HG02884 (cell line): ENCODE results near the gene HIVEP3.

Source experiments
- ATAC-seq: cut with Tn5 transposase; IDR thresholded peaks from one replicate; pipeline ENCODE4 v1.9.1; 2021; ENCODE audit warnings: mild to moderate bottlenecking, moderate library complexity; ENCODE audit not compliant: unreplicated experiment

Gene HIVEP3

DNA sequence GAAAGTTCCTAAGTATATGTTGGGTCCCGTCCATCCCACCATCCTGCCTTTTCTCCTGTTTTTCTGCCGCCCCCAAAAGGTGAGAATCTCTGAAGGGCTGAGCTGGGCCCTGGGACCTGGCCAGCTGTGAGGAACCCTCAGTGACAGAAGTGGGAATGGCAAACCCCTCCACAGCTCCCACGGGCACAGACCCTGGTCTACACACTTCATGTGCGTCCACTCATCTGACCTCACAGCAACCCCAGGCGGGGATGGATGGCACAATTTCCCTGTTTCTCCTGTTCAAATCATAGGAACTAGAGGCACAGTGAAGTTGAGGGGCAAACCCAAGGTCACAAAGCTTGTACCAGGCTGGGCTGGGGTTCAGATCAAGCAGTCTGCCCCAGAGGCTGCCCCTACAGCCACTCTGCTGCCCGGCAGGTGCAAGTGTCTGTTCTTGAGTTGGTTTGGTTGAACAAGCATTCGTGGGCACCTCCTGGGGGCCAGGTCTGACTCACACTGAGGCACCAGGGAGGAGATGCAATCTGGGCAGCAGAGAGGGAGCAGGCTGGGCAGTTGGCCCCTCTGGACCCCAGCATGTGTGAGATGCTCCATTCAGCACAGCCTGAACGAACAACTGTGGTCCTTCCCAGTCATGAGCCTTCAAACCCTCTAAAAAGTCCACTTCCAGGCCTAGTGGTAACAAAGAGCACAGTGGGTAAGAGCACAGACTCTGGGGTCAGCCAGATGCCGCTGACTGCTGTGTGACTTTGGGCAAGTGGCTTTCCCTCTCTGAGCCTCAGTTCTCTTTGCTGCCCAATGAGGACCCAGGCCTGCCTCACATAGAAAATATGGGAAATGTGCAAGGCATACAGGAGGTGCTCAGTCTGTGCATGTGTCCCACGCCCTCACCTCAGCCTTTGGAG, 438.3 kb downstream of the HIVEP3 start:
- no peak for ATAC-seq

DNA sequence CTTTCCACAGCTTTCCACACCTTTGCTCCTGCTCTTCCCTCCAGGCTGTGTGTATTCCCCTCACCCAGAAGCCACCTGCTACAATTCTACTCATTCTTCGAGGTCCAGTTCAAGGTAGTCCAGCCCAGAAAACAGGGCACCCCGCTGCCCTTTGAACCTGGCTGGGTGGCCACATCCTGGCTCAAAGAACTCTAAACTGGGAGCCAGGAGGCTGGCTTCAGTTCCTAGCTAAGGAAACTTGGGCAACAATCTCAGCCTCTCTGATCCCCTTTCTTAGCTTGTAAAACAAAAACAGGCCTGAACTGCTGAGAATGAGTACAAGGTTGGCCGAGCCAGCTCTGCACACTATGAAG, 438.9 kb downstream of the HIVEP3 start:
- ATAC-seq, result no peak

DNA sequence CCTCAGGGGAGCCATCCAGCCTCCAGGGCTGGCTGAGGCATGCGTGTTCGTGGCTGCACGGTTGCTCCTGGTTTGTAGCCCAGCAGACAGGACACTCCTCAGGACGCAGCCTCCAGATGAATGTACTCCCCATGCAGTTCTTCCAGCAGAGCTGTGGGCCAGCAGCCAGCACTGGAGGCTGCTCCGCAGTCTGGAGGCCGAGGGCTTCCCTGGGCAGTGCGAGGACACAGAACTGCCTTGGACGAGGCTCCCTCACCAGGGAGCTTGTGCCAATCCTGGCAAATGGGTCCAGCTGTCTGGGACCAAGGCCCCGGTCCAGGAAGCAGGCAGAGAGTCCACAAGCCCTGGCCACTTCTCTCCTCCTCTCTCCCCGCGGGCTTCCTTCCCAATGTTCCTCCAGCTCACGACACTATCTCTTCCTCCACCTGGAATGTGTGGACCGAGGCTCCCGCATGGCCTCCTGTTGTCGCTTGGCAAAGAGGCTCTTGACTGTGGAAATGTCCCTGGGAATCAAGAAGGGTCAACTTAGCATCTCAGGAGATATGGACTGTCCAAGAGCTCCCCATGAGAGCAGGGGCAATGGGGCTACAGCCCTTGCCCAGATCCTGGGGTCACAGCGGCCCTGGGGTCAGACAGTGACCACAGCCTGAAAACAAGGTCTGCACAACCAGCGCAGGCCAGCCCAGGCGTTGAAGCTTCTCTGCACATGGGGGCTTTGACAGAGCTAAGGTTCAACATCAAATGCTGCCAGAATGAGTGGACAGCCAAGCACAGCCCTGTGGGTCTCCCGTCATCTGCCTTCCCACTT, 439.5 kb downstream of the HIVEP3 start:
- ATAC-seq, result no peak

DNA sequence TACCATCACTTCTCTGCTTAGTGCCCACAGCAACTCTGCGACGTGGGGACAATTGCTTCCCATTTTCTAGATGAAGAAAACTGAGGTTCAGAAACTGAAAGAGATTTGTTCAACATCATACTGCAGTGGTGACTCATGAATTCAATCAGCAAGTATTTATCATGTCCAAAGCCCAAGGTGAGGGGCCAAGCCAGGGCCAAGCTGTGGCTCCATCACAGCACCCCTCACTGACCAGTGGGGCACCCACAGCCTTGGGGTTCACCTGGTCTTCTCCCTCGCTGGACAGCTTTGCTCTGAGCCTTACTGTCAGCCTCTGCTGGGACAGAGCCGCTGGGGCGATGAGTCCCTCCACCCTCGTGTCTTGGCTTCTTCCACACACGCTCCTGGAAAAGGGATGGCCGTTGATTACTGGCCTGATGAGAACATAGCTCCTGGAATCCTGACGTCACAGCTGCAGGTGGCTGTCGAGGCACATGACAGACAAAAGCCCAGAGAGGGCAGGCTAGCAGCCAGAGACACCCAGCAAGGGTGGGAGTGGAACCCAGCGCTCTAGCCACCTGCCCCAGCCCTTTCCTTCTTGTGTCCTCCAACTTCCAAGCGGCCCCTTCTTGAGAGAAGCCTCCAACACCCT, 440.5 kb downstream of the HIVEP3 start:
- ATAC-seq, result no peak

DNA sequence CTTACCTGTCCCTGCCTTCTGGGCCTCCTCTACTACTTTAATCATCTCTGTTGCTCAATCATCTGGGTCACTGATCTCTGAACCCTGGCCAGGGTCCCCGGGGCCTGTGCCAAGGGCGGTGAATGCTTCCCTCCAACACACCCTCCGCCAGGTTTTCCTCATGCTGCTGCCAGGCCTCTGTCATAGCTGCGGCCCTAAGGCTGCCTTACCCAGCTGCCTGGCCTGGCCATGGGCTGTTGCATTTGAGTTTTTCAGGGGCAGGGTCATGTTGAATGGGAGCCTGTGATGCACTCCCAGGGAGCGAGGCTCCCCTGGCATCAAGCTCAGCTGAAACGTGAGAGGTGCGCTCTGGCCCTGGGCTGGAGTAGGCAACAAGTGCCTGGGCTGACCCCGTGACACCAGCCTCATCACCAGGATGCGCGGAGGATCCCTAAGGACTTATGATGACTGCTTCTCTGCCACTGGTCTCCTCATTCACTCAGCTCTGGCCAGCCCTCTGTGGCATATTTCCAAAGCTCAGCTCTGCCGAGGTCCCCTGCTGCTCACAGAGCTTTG, 441.8 kb downstream of the HIVEP3 start:
- ATAC-seq, result no peak

DNA sequence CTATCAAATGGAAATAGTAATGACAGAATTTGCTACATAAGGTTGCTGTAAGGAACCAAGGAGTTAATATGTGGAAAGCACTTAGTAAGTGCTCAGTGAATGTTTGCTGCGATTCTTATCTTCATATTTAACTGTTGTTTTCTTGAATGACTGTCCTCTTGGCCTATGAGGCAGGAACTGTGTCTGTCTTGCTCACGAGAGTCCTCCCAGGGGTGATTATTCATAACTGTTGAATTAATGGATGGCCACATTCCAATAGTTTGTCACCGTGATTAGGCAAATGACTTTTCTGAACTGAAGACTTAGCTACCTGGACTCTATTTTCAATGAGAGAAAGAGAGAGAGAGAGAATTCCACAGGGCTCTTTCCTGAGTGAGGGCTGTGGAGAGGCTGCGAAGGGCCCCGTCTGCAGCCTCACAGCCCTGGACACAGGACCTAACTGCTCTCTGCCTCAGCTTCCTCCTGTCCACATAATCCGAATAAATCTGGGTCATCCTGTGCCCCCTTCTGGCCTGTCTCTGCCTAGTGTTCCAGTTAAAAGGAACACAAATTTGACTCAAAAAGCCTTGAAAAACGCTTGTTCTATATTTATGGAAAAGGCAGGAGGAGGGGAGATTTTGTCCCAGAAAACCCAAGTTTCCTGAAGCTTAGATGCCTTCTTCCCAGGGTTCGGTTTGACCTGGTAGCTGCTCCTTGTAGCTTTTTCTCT, 442.7 kb downstream of the HIVEP3 start:
- ATAC-seq, result no peak

DNA sequence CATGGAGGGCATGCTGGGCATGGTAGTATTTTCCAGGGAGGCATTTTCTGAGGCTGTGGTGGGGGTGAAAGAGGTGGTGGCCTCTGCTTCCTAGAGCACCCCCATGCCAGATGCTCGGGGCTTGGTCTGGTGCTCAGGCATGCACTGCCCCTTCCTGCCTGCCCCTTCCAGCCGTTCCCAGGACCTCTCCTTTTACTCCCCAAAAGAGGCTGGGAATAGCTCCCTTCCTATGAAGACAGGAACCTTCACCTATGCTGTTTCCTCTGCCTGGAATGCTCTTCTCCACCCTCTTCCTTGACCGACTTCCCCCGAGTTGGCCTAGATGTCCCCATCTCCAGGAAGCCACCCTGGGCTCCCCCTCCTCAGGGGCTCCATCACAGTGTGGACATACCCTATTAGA, 443.4 kb downstream of the HIVEP3 start:
- no peak for ATAC-seq

DNA sequence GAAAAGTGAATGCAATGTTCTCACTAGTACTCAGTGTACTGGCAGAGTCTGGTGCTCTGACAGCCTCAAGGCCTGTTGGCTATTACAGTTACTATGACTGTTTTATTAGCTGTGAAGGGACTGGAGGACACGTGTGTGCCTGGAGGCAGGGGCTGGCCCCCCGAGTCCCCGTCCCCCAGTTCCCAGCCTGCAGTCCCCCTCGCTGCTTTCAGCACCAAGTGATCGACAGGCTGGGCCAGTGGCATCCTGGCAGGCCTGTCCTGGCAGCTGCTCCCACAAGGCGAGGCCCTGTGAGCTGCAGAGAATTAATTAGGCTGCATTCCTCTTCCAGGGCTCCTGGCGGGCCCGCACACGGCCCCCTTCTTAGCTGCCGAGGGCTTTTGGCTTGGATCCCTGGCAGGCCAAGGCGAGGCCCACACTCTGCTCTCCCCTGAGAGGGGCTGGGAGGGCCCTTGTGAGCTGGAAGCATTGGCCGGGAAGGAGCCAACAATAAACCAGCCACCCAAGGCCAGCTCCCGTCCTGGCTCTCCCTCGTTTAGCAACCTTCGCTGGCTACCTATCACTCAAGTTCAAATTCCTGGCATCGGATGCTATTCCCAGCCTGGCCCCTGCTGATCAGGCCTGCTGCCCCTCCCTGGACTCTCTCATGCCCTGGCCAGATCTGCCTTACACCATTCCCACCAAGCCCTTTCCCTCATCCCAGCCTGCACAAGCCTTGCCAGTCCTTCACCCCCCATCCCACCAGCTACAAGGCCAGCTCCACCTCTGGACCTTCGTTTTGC, 444.0 kb downstream of the HIVEP3 start:
- ATAC-seq, result no peak

DNA sequence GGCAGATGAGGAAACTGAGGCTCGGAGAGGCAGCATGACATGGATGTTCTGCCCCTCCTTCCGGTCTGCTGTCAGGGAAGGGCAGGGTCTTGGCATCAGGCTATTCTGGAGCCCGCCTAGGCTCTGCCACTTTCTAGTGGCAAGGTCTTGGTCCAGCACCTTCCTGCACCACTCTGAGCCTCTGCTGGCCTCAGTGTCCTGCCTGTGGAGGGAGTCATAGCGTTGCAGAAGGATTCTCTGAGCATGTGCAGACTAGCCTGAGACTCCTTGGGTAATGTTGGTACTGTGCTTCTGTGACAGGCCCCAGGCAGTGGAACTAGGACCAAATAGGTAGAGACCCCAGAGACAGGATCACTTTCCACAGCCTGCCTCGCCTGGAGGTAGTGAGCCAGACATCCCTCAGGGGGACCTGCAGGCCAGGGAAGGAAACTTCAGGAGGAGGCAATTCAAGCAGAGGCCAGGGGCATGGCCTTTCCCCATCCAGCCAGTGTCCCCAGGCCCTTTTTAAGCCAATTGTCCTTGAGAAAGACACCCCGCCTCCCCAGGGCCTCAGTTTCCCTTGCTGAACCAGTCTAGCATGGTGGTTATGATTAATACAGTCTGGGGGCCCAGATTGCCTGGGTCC, 444.9 kb downstream of the HIVEP3 start:
- ATAC-seq, result no peak

DNA sequence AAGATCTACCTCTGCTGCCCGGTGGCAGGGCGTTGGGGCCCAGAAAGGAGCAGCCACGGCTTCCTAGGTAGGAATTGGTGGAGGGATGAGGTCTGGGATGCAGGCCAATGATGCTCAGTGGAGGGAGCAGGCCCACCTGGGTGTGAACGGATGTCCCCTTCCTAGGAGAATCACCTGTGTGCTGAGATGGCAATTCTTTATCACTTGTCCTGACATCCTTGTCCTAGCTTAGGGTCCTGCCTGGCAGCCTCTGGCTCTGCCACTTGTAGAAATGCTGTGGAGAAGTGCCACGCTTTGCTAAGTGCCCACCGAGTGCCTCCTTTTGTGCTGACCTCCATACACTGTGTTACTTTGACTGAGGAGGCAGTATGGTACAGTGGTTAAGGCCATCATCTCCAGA, 447.1 kb downstream of the HIVEP3 start:
- ATAC-seq, result no peak

DNA sequence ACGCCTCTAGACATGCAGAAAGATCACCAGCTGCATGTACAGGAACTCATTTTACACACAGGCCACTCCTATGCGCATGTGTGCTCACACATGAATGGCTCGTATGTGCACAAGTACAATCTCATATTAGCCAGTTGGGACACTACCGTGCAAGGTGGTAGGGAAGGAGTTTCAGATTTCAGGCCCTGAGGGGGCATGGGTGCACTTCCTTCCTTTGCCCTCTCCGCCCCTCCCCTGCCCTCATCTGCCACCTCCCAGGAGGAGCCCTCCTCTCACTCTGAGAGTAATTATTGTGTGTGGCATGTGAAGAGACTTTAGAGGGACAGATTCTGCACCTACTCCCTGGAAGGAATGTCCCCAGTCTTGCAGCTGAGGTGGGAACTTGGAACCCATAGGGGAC, 449.0 kb downstream of the HIVEP3 start:
- no peak for ATAC-seq

DNA sequence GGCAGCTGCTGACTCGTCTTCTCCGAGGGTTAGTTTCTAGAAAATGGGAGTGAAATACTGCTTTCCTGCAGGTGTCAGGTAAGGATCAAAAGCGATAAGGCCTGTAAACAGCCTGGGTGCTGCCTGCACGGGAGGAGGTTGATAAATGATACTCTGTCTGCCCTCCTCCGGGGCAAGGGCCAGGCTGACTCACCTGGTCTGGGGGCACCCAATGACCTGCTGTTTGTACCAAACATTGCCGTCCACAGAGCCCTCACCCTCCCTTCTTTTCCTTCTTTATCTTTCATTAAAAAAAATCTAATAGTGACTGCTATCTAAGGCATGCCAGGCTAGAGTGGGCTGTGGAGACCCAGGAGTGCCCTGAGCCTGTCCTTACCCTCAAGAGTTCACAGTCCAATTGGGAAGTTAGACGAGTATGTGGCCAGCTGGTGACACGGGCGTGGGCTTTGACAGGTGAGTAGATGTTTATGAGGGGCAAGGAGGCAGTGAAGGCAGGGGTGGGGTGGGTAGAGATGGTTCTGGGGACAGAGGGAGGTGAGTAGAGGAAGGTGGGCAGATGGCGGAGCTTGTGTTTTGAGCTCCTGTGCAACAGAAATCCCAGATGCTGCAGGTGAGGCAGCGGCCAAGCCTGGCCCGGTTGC, 450.5 kb downstream of the HIVEP3 start:
- no peak for ATAC-seq

DNA sequence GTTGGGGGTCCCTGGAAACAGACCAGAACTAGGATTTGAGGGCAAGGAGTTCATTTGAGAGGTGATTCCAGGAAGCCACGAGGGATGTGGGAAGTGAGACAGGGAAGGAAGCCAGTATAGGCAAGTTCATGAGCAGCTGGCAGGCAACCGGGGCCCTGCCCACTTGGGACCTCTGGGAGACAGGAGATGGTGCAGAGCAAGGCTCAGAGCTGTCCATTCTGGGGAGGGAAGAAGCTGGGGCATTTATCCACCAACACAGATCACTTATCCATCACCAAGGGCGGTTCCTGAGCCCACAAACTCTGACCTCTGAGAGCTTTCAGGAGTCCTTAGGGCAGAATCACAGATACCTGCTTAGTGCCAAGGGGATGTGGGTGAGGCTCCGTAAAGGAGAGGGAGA, 451.0 kb downstream of the HIVEP3 start:
- ATAC-seq, result no peak

DNA sequence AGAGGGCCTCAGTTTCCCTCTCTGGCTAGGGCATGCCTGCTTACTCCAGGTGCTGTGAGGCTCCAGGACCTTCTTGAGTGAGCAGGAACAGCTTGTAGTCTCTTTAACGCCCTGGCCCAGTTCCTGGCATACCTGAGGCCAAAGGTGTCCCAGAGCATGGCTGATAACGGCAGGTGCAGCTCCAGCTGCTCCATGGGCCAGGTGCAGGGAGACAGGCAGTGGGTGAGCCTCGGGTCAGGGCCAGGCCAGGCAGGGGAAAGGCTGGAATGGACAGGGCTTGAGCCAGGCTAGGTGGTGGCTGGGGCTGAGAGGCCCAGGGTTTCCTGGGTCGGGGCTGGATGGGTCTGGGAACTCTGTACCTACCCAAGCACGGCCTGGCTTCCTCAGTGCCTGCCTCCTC, 452.6 kb downstream of the HIVEP3 start:
- no peak for ATAC-seq

DNA sequence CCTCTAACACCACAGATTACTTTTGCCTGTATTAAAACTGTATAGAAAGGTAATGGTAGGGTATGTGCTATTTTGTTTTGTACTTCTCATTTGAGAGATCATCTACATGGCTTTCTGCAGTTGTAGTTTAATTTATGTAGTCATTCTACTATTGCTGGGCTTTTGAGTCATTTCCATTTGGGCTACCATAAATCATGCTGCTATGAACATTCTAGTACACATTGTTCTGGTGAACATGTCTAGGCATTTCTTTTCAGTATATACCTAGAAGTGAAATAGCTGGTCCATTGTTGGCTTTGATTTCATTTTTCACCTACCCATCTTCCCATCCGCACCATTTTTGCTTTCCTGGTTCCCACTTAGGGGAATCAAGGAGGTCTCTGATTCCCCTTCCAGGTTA, 453.0 kb downstream of the HIVEP3 start:
- ATAC-seq, result no peak

DNA sequence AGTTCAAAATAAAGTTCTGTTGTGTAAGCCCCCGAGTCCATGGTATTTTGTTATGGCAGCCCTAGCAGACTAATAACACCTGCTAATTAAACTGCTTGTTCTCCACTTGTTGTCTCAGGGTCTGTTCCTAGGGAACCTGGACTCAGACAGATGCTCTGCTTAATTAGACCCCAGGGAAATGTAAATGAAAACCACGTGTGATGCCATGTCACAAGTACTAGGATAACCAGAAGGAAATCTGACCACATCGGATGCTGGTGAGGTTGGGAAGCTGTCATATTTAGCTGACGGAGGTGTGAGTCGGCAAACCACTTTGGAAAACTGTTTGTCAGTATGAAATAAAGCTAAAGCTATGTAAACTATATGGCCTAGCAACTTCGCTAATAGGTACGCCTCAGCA, 453.8 kb downstream of the HIVEP3 start:
- no peak for ATAC-seq

DNA sequence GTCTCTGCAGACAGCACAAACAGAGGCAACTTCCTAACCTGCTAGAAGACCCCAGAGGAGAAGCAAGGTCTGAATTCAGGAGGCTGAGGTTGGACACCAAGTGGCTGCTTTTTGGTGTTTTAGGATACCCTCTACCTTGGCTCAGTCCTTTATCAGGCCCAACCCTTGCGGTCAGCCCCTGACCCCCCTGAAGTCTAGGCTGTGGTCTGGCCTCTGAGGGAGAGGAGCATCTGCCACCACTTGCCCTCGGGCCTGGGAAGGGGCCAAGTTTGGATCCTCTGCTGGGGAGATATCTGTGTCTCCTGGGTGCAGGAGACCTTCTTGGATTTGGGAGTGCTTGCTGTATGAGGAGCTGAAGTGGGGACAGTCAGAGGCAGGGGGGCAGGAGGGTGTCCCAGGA, 455.2 kb downstream of the HIVEP3 start:
- no peak for ATAC-seq

DNA sequence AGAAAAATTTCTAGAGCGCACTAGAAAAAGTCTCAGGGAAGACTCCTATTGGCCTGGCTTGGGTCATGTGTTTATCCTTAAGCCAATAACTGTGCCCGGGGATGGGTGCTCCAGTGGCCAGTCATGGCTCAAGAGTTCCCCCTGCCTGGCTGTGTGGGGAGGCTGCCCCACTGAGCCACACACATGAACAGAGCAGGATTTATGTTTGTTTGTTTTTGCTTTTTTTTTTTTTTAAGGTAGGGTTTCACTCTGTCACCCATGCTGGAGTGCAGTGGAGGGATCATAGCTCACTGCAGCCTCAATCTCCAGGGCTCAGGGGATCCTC, 456.1 kb downstream of the HIVEP3 start:
- no peak for ATAC-seq
